ENCODE results near the gene SNX10.

DNA sequence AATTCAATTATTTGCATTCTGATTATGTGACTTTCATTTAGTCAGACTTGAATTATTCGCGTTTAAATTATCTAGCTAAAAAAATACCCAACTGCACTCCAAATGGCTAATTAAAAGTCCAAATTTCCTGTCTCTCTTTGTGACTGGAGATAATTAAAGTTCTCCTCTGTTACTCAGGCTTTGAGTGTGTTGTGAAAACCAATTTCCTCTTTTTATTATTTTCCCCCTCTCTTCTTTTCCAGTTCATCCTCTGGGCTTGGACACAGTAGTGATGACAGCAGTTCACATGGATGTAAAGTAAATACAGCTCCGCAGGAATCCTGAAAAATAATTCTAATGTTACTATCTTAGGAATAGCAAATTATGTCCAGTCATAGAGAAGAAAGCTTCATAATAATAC, 80.6 kb downstream of the SNX10 start:
- no peak for TF ChIP-seq POLR2A (IDR thresholded peaks at IDR 0.05)
- TF ChIP-seq, protein P1, sequence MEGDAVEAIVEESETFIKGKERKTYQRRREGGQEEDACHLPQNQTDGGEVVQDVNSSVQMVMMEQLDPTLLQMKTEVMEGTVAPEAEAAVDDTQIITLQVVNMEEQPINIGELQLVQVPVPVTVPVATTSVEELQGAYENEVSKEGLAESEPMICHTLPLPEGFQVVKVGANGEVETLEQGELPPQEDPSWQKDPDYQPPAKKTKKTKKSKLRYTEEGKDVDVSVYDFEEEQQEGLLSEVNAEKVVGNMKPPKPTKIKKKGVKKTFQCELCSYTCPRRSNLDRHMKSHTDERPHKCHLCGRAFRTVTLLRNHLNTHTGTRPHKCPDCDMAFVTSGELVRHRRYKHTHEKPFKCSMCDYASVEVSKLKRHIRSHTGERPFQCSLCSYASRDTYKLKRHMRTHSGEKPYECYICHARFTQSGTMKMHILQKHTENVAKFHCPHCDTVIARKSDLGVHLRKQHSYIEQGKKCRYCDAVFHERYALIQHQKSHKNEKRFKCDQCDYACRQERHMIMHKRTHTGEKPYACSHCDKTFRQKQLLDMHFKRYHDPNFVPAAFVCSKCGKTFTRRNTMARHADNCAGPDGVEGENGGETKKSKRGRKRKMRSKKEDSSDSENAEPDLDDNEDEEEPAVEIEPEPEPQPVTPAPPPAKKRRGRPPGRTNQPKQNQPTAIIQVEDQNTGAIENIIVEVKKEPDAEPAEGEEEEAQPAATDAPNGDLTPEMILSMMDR (IDR thresholded peaks at IDR 0.05) = no peak
- no peak for TF ChIP-seq POLR2AphosphoS5 (IDR thresholded peaks at IDR 0.05)
